SK-N-SH (cell line): Measurements from ENCODE around the gene RABL6.

Experiments used
- NRF1 ChIP-seq: IDR thresholded peaks from 2 replicates; pipeline ENCODE4 v1.6.1; 2012; ENCODE audit warnings: low read depth, mild to moderate bottlenecking, low read length
- POLR2AphosphoS5 ChIP-seq: IDR thresholded peaks from 2 replicates; pipeline ENCODE4 v1.6.1; 2012; ENCODE audit warnings: low read depth, low read length
- SIN3A ChIP-seq: IDR thresholded peaks from 2 replicates; pipeline ENCODE4 v1.6.1; 2012; ENCODE audit warnings: low read depth, mild to moderate bottlenecking, low read length, moderate library complexity, borderline replicate concordance
- TF ChIP-seq, protein P1 (sequence below): fragments of 200-600 bp; sonication (generic); IDR thresholded peaks from 2 replicates; pipeline ENCODE4 v1.6.1; 2017; ENCODE audit warnings: antibody characterized with exemption, mild to moderate bottlenecking, moderate library complexity
- TF ChIP-seq, protein P2 (sequence below): IDR thresholded peaks from 2 replicates; pipeline ENCODE4; 2012

DNA sequence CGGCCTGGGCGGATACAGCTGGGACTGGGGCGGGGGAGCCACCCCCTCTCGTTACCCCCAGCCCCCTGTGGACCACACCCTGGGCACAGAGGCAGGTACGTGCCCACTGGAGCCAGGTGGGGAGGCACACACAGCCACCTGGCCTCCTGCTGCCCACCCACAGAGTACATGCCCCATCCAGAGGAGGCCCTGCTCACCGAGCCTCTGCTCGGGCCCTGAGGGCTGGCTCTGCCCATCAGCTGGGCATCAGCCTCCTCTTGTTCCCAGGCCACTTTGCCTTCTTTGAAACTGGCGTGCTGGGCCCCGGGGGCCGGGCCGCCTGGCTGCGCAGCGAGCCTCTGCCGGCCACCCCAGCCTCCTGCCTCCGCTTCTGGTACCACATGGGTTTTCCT, 50.7 kb downstream of the RABL6 start:
- TF ChIP-seq, protein P1, sequence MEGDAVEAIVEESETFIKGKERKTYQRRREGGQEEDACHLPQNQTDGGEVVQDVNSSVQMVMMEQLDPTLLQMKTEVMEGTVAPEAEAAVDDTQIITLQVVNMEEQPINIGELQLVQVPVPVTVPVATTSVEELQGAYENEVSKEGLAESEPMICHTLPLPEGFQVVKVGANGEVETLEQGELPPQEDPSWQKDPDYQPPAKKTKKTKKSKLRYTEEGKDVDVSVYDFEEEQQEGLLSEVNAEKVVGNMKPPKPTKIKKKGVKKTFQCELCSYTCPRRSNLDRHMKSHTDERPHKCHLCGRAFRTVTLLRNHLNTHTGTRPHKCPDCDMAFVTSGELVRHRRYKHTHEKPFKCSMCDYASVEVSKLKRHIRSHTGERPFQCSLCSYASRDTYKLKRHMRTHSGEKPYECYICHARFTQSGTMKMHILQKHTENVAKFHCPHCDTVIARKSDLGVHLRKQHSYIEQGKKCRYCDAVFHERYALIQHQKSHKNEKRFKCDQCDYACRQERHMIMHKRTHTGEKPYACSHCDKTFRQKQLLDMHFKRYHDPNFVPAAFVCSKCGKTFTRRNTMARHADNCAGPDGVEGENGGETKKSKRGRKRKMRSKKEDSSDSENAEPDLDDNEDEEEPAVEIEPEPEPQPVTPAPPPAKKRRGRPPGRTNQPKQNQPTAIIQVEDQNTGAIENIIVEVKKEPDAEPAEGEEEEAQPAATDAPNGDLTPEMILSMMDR, result no peak
- no peak for TF ChIP-seq POLR2AphosphoS5
- TF ChIP-seq, protein P2, sequence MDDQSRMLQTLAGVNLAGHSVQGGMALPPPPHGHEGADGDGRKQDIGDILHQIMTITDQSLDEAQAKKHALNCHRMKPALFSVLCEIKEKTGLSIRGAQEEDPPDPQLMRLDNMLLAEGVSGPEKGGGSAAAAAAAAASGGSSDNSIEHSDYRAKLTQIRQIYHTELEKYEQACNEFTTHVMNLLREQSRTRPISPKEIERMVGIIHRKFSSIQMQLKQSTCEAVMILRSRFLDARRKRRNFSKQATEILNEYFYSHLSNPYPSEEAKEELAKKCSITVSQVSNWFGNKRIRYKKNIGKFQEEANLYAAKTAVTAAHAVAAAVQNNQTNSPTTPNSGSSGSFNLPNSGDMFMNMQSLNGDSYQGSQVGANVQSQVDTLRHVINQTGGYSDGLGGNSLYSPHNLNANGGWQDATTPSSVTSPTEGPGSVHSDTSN, result no peak
- no peak for TF ChIP-seq NRF1
- no peak for TF ChIP-seq SIN3A
